H1 (cell line): ENCODE measurements around the gene ZNF362. TPM values are rescaled to one million over a fixed set of nuclear protein-coding genes. Genes with fewer than 3 reads are reported as not detected.

Experiments used
- CTCF ChIA-PET: fragments of 300-600 bp; sonication (Branson Sonifier 250); formaldehyde crosslinking; loops from one replicate; lab custom pipeline; 2021; ENCODE audit not compliant: partially characterized antibody; lab: Charles Lee
- POLR2A ChIA-PET: fragments of 300-600 bp; sonication (Branson Sonifier 250); formaldehyde crosslinking; loops from one replicate; lab custom pipeline; 2021; ENCODE audit warnings: inconsistent platforms; ENCODE audit not compliant: partially characterized antibody; lab: Charles Lee
- DNase-seq, 2 experiments: peaks; one replicate each; pipeline versions ENCODE4 v3.0.0 to v3.0.0-alpha.2; 2010 to 2022; ENCODE audit warnings: low spot score in 2 of 2, low read depth in 1 of 2, mixed read lengths in 1 of 2
- FAIRE-seq: peaks from 2 replicates; lab custom pipeline; 2011; peaks lifted over from hg19 to GRCh38; lab: Jason Lieb, UNC
- H2AFZ ChIP-seq: 2 replicates; pipeline ENCODE4 v1.8.1; 2012; ENCODE audit warnings: low read length, inconsistent platforms
- H2AK5ac ChIP-seq: 2 replicates; pipeline ENCODE4 v1.6.1; 2013; ENCODE audit warnings: low read depth, low read length
- H2BK120ac ChIP-seq: replicated peaks from 2 replicates; pipeline ENCODE3; 2013; ENCODE audit warnings: low read depth, low read length, inconsistent platforms
- H2BK12ac ChIP-seq: 2 replicates; pipeline ENCODE4 v1.6.1; 2013; ENCODE audit warnings: low read depth, low read length
- H2BK15ac ChIP-seq: 2 replicates; pipeline ENCODE4 v1.6.1; 2013; ENCODE audit warnings: low read length
- H2BK20ac ChIP-seq: 2 replicates; pipeline ENCODE4 v1.6.1; 2013; ENCODE audit warnings: low read length
- H2BK5ac ChIP-seq: 2 replicates; pipeline ENCODE4 v1.6.1; 2013; ENCODE audit warnings: low read depth, low read length
- H3K14ac ChIP-seq: 2 replicates; pipeline ENCODE4 v1.6.1; 2013; ENCODE audit warnings: inconsistent platforms; ENCODE audit not compliant: insufficient read length
- H3K18ac ChIP-seq: 2 replicates; pipeline ENCODE4 v1.6.1; 2013; ENCODE audit warnings: low read length; ENCODE audit errors: extremely low read depth
- H3K23ac ChIP-seq: 2 replicates; pipeline ENCODE4 v1.6.1; 2013; ENCODE audit warnings: inconsistent platforms; ENCODE audit not compliant: insufficient read length
- H3K23me2 ChIP-seq: 2 replicates; pipeline ENCODE4 v1.6.1; 2013; ENCODE audit warnings: low read depth, low read length
- H3K27ac ChIP-seq: 2 replicates; pipeline ENCODE4 v1.6.1; 2011; ENCODE audit warnings: low read depth, low read length, inconsistent platforms
- H3K27me3 ChIP-seq, 4 experiments: replicated peaks in 1 of 4; 1 replicate in 1 of 4; 2 replicates in 3 of 4; pipeline versions ENCODE4 v1.6.1 to v1.8.1; 2011 to 2013; ENCODE audit warnings: low read length in 3 of 4, mild to moderate bottlenecking in 3 of 4, inconsistent platforms in 2 of 4, mixed read lengths in 2 of 4, moderate library complexity in 1 of 4; ENCODE audit not compliant: control insufficient read depth in 3 of 4, insufficient read depth in 3 of 4; ENCODE audit errors: extremely low read depth in 1 of 4
- H3K36me3 ChIP-seq, 4 experiments: 2 replicates each; pipeline versions ENCODE4 v1.6.1 to v1.8.1; 2011 to 2013; ENCODE audit warnings: mild to moderate bottlenecking in 4 of 4, low read length in 3 of 4, moderate library complexity in 2 of 4, control low read depth in 1 of 4, inconsistent platforms in 1 of 4; ENCODE audit not compliant: insufficient read depth in 4 of 4, control insufficient read depth in 2 of 4
- H3K4ac ChIP-seq: replicated peaks from 2 replicates; pipeline ENCODE3; 2013; ENCODE audit warnings: low read length, low read depth, mixed read lengths, inconsistent platforms; ENCODE audit not compliant: insufficient read length
- H3K4me1 ChIP-seq, 4 experiments: replicated peaks in 1 of 4; 1 replicate in 1 of 4; 2 replicates in 3 of 4; pipeline versions ENCODE4 v1.6.1 to v1.8.1; 2011 to 2013; ENCODE audit warnings: low read length in 3 of 4, inconsistent platforms in 2 of 4, mixed read lengths in 1 of 4; ENCODE audit not compliant: insufficient read depth in 4 of 4, control insufficient read depth in 3 of 4
- H3K4me2 ChIP-seq, 2 experiments: 2 replicates each; pipeline versions ENCODE4 v1.6.1 to v1.8.1; 2011 to 2013; ENCODE audit warnings: low read depth in 2 of 2, low read length in 2 of 2, control low read depth in 1 of 2, inconsistent platforms in 1 of 2, mild to moderate bottlenecking in 1 of 2; ENCODE audit not compliant: insufficient read depth in 1 of 2
- H3K4me3 ChIP-seq, 4 experiments: fragments of 200-600, 300-600 bp in 1 of 4; sonication (generic), shearing (Covaris generic), sonication (Bioruptor Twin) in 1 of 4; 2 replicates each; pipeline versions ENCODE4 v1.5.1 to v1.8.1; 2011 to 2016; ENCODE audit warnings: low read length in 4 of 4, low read depth in 3 of 4, control low read depth in 2 of 4, inconsistent platforms in 2 of 4, mild to moderate bottlenecking in 2 of 4, mixed read lengths in 1 of 4, moderate library complexity in 1 of 4; ENCODE audit not compliant: insufficient read depth in 2 of 4; ENCODE audit errors: extremely low read depth in 1 of 4
- H3K56ac ChIP-seq: replicated peaks from 2 replicates; pipeline ENCODE3; 2013; ENCODE audit warnings: low read depth, mild to moderate bottlenecking, mixed read lengths, low read length, inconsistent platforms; ENCODE audit not compliant: insufficient read length
- H3K79me1 ChIP-seq: 2 replicates; pipeline ENCODE4 v1.6.1; 2013; ENCODE audit warnings: low read depth, low read length, control low read depth
- H3K79me2 ChIP-seq, 2 experiments: 2 replicates each; pipeline versions ENCODE4 v1.6.1 to v1.8.1; 2012 to 2013; ENCODE audit warnings: low read length in 2 of 2, mild to moderate bottlenecking in 2 of 2, inconsistent platforms in 1 of 2; ENCODE audit not compliant: insufficient read depth in 2 of 2, control insufficient read depth in 1 of 2
- H3K9ac ChIP-seq, 4 experiments: replicated peaks in 1 of 4; 1 replicate in 1 of 4; 2 replicates in 3 of 4; pipeline versions ENCODE4 v1.6.1 to v1.8.1; 2011 to 2013; ENCODE audit warnings: low read depth in 3 of 4, low read length in 3 of 4, control low read depth in 2 of 4, mild to moderate bottlenecking in 2 of 4, moderate library complexity in 2 of 4, inconsistent platforms in 1 of 4; ENCODE audit errors: extremely low read depth in 1 of 4
- H3K9me3 ChIP-seq, 2 experiments: 2 replicates each; pipeline versions ENCODE4 v1.6.1 to v1.8.1; 2012 to 2013; ENCODE audit warnings: mild to moderate bottlenecking in 2 of 2, moderate library complexity in 2 of 2, control low read depth in 1 of 2, inconsistent platforms in 1 of 2, low read depth in 1 of 2, low read length in 1 of 2, mixed read lengths in 1 of 2; ENCODE audit not compliant: insufficient read depth in 2 of 2
- H4K20me1 ChIP-seq, 2 experiments: replicated peaks in 1 of 2; 2 replicates each; pipeline versions ENCODE3 to v1.8.1; 2011 to 2013; ENCODE audit warnings: inconsistent platforms in 2 of 2, low read length in 2 of 2, mild to moderate bottlenecking in 1 of 2; ENCODE audit not compliant: insufficient read depth in 2 of 2, control insufficient read depth in 1 of 2
- H4K5ac ChIP-seq: 2 replicates; pipeline ENCODE4 v1.6.1; 2013; ENCODE audit warnings: low read length, low read depth, mixed read lengths, inconsistent platforms; ENCODE audit not compliant: insufficient read length
- H4K8ac ChIP-seq: 2 replicates; pipeline ENCODE4 v1.8.0; 2013; ENCODE audit warnings: mild to moderate bottlenecking, moderate library complexity, low read length, inconsistent platforms; ENCODE audit not compliant: insufficient read depth; ENCODE audit errors: extremely low read depth
- H4K91ac ChIP-seq: replicated peaks from 2 replicates; pipeline ENCODE3; 2013; ENCODE audit warnings: low read length, mixed read lengths, inconsistent platforms; ENCODE audit not compliant: insufficient read length
- EZH2 ChIP-seq: fragments of 200-600 bp; sonication (generic); IDR thresholded peaks from 2 replicates; pipeline ENCODE4 v1.7.1; 2012; ENCODE audit warnings: low read depth, mild to moderate bottlenecking, moderate library complexity, low read length, inconsistent platforms; ENCODE audit not compliant: severe bottlenecking
- POLR2A ChIP-seq, 2 experiments: IDR thresholded peaks; 1 replicate in 1 of 2; 2 replicates in 1 of 2; pipeline ENCODE4 v1.6.1; 2011; ENCODE audit warnings: low read depth in 2 of 2, low read length in 2 of 2, mild to moderate bottlenecking in 2 of 2; ENCODE audit errors: control extremely low read depth in 1 of 2
- POLR2AphosphoS5 ChIP-seq: IDR thresholded peaks from 2 replicates; pipeline ENCODE4 v1.6.1; 2011; ENCODE audit warnings: low read depth, low read length
- RNF2 ChIP-seq: fragments of 200-900, 300-1000 bp; sonication (generic); IDR thresholded peaks from 2 replicates; pipeline ENCODE4 v1.7.1; 2016; ENCODE audit warnings: borderline replicate concordance, low read depth, mild to moderate bottlenecking, antibody characterized with exemption, low read length; ENCODE audit not compliant: poor library complexity, severe bottlenecking; ENCODE audit errors: missing control alignments
- SUZ12 ChIP-seq: fragments of 200-600 bp; sonication (generic); IDR thresholded peaks from 2 replicates; pipeline ENCODE4 v1.6.1; 2012; ENCODE audit warnings: mild to moderate bottlenecking, inconsistent platforms, low read length, moderate library complexity, mixed read lengths
- WGBS, 2 experiments: shearing (Covaris generic) in 1 of 2; methylation state at CpG; one replicate each; pipeline versions ENCODE4 v1.1.6 to v1.1.7; 2013 to 2015; ENCODE audit warnings: low lambda C conversion rate in 2 of 2, mixed read lengths in 2 of 2, inconsistent platforms in 1 of 2, low coverage in 1 of 2, missing lambda C conversion rate in 1 of 2; ENCODE audit not compliant: insufficient replicate concordance in 2 of 2, insufficient coverage in 1 of 2, insufficient read length in 1 of 2; ENCODE audit errors: extremely low coverage in 1 of 2, missing lambda C conversion rate in 1 of 2; 5-methylcytosine and 5-hydroxymethylcytosine counted together
- polyA plus RNA-seq, 7 experiments: library from polyadenylated mRNA; depleted of rRNA in 3 of 7; stranded (reverse) in 5 of 7; unstranded in 2 of 7; fragments of >200 nt in 5 of 7; fragments of 200-250 nt in 2 of 7; gene quantifications; 1 replicate in 5 of 7; 2 replicates in 1 of 7; 4 replicates in 1 of 7; pipeline versions ENCODE4 v1.2.1 to v1.2.3, GENCODE V29; 2011 to 2013; ENCODE audit warnings: missing spikeins in 2 of 7, mixed read lengths in 2 of 7
- total RNA-seq: library from RNA; stranded (reverse); fragmentation: NEBNext Ultra II Directional; extraction: Animal tissue kit (Norgen Biotek cat#: 25700); gene quantifications from 2 replicates; pipeline ENCODE4 v1.2.1, GENCODE V29; 2021

Gene ZNF362
- total and polyA plus RNA-seq, 2 of the 8 experiments (the other 6 are each of a cell fraction or from before 2014, with no cell fraction given): 24.2 to 27.8 TPM

- no peak overlapping the region for H4K8ac ChIP-seq
- H3K23ac ChIP-seq: no peak overlapping the region
- no peak overlapping the region for H3K56ac ChIP-seq
- H3K36me3 ChIP-seq: no peaks in the 10 kb centered on the region
- ChIA-PET CTCF (interaction anchor here (0.8 to 2.4 kb wide), 3 partner anchors 9 to 41 kb away, joined by 3 to 6 read pairs (median 3); no protein-coding TSS in a partner anchor), POLR2A (interaction anchor here (0.9 kb wide), 1 partner anchor 31 kb away, joined by 3 read pairs; no protein-coding TSS in a partner anchor)
- H2BK20ac ChIP-seq: no peak overlapping the region
- peaks cover 5 to 22% of the 10 kb centered on the region in 2 experiments for H4K20me1 ChIP-seq
- no peaks in the 10 kb centered on the region for H3K79me1 ChIP-seq
- H2AFZ ChIP-seq: no peak overlapping the region
- no peak overlapping the region for H2AK5ac ChIP-seq
- FAIRE-seq (no peak), DNase-seq (no peak)
- H3K9ac ChIP-seq: peak overlapping the region in 1 of 4 experiments; percentile 30; a peak in 2 of 7 replicates
- H3K23me2 ChIP-seq: peaks cover 8% of the 10 kb centered on the region
- H4K91ac ChIP-seq: no peak overlapping the region
- no peak overlapping the region for H2BK5ac ChIP-seq
- H2BK12ac ChIP-seq: no peak overlapping the region
- peak overlapping the region; percentile 37 to 74 (median 65) for H3K4me3 ChIP-seq
- H3K4me2 ChIP-seq: peak overlapping the region; percentile 54 to 69
- H2BK15ac ChIP-seq: no peak overlapping the region
- no peak overlapping the region for H3K4ac ChIP-seq
- WGBS, 2 experiments: 31% methylated on average over 11 of the region's 11 CpGs; no CpG with 5 or more reads in 1 of the 2 experiments
- H3K14ac ChIP-seq: no peak overlapping the region
- H3K4me1 ChIP-seq: peaks cover 4 to 26% (median 12%) of the 10 kb centered on the region in 4 experiments
- H2BK120ac ChIP-seq: no peak overlapping the region
- peaks cover 45 to 75% (median 66%) of the 10 kb centered on the region in 4 experiments for H3K27me3 ChIP-seq
- H4K5ac ChIP-seq: no peak overlapping the region
- H3K79me2 ChIP-seq: no peaks in the 10 kb centered on the region
- no peaks in the 10 kb centered on the region for H3K9me3 ChIP-seq
- H3K18ac ChIP-seq: no peak overlapping the region
- no peak for TF ChIP-seq POLR2A (IDR thresholded peaks at IDR 0.05; ENCODE audit: control extremely low read depth in 1 of 2, low read depth in 2 of 2, low read length in 2 of 2)
- peak; percentile 67; the same call in 1 of the 2 replicates for TF ChIP-seq SUZ12
- peak; percentile 34 for TF ChIP-seq EZH2
- no peak for TF ChIP-seq POLR2AphosphoS5
- peak; percentile 64 for TF ChIP-seq RNF2
- TF ChIP-seq, all 59 proteins: peak for 3
- no peak overlapping the region for H3K27ac ChIP-seq
These were observed 92.4 kb downstream of the ZNF362 start for GRCh38 chr1:33348676-33349080.
